Neural crest cell (in vitro differentiated cells): Measurements from ENCODE around the gene NTNG1. TPM values are rescaled to one million over a fixed set of nuclear protein-coding genes. Genes with fewer than 3 reads are reported as not detected.

Experiments
- DNase-seq: peaks from one replicate; pipeline ENCODE4 v3.0.0; 2021; ENCODE audit warnings: low read depth, mixed read lengths, low spot score
- H3K27ac Mint-ChIP-seq: one replicate; pipeline ENCODE4 v1.8.0; 2021; ENCODE audit warnings: mild to moderate bottlenecking, mixed read lengths; ENCODE audit not compliant: unreplicated experiment
- H3K27me3 Mint-ChIP-seq: 2 replicates; pipeline ENCODE4 v1.8.0; 2021; ENCODE audit warnings: low read depth, mild to moderate bottlenecking, mixed read lengths
- H3K36me3 Mint-ChIP-seq: 2 replicates; pipeline ENCODE4 v1.8.0; 2021; ENCODE audit warnings: low read depth, mild to moderate bottlenecking, mixed read lengths
- H3K4me1 Mint-ChIP-seq: 2 replicates; pipeline ENCODE4 v1.8.0; 2021; ENCODE audit warnings: mixed read lengths
- H3K4me3 Mint-ChIP-seq: one replicate; pipeline ENCODE4 v1.8.0; 2021; ENCODE audit warnings: mild to moderate bottlenecking, mixed read lengths
- H3K9me3 Mint-ChIP-seq: 2 replicates; pipeline ENCODE4 v1.8.0; 2021; ENCODE audit warnings: mixed read lengths
- CTCF ChIP-seq: fragments of 200-600 bp; sonication (generic); conservative IDR thresholded peaks from 2 replicates; pipeline ENCODE4 v1.5.0; 2021; ENCODE audit warnings: antibody characterized with exemption, mild to moderate bottlenecking
- total RNA-seq: library from RNA; stranded (reverse); gene quantifications from 2 replicates; pipeline ENCODE4 v1.2.1, GENCODE V29; 2021

The NTNG1 gene
- total RNA-seq, 1 donor from 2014 or later, result 1.1 TPM

- DNase-seq, result no peak
- Mint-ChIP-seq H3K36me3 (no peaks in the 10 kb centered on the region), H3K4me3 (no peak overlapping the region), H3K27ac (no peak overlapping the region), H3K27me3 (no peaks in the 10 kb centered on the region), H3K9me3 (no peaks in the 10 kb centered on the region), H3K4me1 (no peaks in the 10 kb centered on the region)
- no peak for TF ChIP-seq CTCF
These were observed 298.7 kb downstream of the NTNG1 start for GRCh38 chr1:107439567-107439966.

- H3K4me3 Mint-ChIP-seq, result no peak overlapping the region
- no peak overlapping the region for H3K27ac Mint-ChIP-seq
- no peak for DNase-seq
- no peaks in the 10 kb centered on the region for H3K4me1 Mint-ChIP-seq
- no peaks in the 10 kb centered on the region for H3K36me3 Mint-ChIP-seq
- H3K9me3 Mint-ChIP-seq, result no peaks in the 10 kb centered on the region
- TF ChIP-seq CTCF, result no peak
- no peaks in the 10 kb centered on the region for H3K27me3 Mint-ChIP-seq
These were observed 301.7 kb downstream of the NTNG1 start for GRCh38 chr1:107442551-107442950.

GRCh38 chr1:107443027-107443426 lies 302.2 kb downstream of the NTNG1 start:
- Mint-ChIP-seq H3K4me1 (no peaks in the 10 kb centered on the region), H3K36me3 (no peaks in the 10 kb centered on the region), H3K27me3 (no peaks in the 10 kb centered on the region), H3K4me3 (no peak overlapping the region), H3K9me3 (no peaks in the 10 kb centered on the region), H3K27ac (no peak overlapping the region)
- DNase-seq, result no peak
- no peak for TF ChIP-seq CTCF

- H3K27me3 Mint-ChIP-seq, result no peaks in the 10 kb centered on the region
- no peak overlapping the region for H3K27ac Mint-ChIP-seq
- TF ChIP-seq CTCF, result no peak
- no peaks in the 10 kb centered on the region for H3K36me3 Mint-ChIP-seq
- DNase-seq, result no peak
- no peaks in the 10 kb centered on the region for H3K9me3 Mint-ChIP-seq
- no peak overlapping the region for H3K4me3 Mint-ChIP-seq
- H3K4me1 Mint-ChIP-seq, result no peaks in the 10 kb centered on the region
These were observed 303.0 kb downstream of the NTNG1 start for GRCh38 chr1:107443860-107444259.

- no peak for TF ChIP-seq CTCF
- Mint-ChIP-seq H3K4me3 (no peak overlapping the region), H3K36me3 (no peaks in the 10 kb centered on the region), H3K27ac (no peak overlapping the region), H3K9me3 (no peaks in the 10 kb centered on the region), H3K27me3 (no peaks in the 10 kb centered on the region), H3K4me1 (no peaks in the 10 kb centered on the region)
- no peak for DNase-seq
These were observed 303.5 kb downstream of the NTNG1 start for GRCh38 chr1:107444302-107444701.

GRCh38 chr1:107449326-107449725 lies 308.5 kb downstream of the NTNG1 start:
- Mint-ChIP-seq H3K27me3 (no peaks in the 10 kb centered on the region), H3K9me3 (no peaks in the 10 kb centered on the region), H3K36me3 (no peaks in the 10 kb centered on the region), H3K4me3 (no peak overlapping the region), H3K27ac (no peak overlapping the region), H3K4me1 (no peaks in the 10 kb centered on the region)
- DNase-seq, result no peak
- no peak for TF ChIP-seq CTCF
